Brain microvascular endothelial cell (primary cell): ENCODE results near the gene BMERB1.

Source experiments
- DNase-seq: peaks from one replicate; pipeline ENCODE4 v3.0.0-alpha.2; 2020
- H3K27ac ChIP-seq: fragments of 250-450 bp; sonication (Bioruptor Pico); 2 replicates; pipeline ENCODE4 v1.5.1; 2020; ENCODE audit warnings: mild to moderate bottlenecking, moderate library complexity
- H3K27me3 ChIP-seq: fragments of 250-450 bp; sonication (Bioruptor Pico); replicated peaks from 2 replicates; pipeline ENCODE4 v1.5.1; 2020; ENCODE audit warnings: mild to moderate bottlenecking
- H3K36me3 ChIP-seq: fragments of 250-450 bp; sonication (Bioruptor Pico); replicated peaks from 2 replicates; pipeline ENCODE4 v1.5.1; 2020; ENCODE audit warnings: mild to moderate bottlenecking
- H3K4me3 ChIP-seq: 2 replicates; pipeline ENCODE4 v1.5.1; 2011; ENCODE audit warnings: low read depth, mild to moderate bottlenecking, control low read depth, low read length, moderate library complexity
- in situ Hi-C: cut with HindIII; loops from 2 replicates; pipeline ENCODE4 v1.10.0; 2017; ENCODE audit warnings: low sequenced_read_pairs, low pct_ligation_motif_present
- TF ChIP-seq, protein P1 (sequence below): IDR thresholded peaks from 2 replicates; pipeline ENCODE4 v1.5.1; 2011; ENCODE audit warnings: low read depth, mild to moderate bottlenecking, moderate library complexity, low read length, control low read depth, inconsistent platforms; ENCODE audit errors: missing control alignments

The BMERB1 gene

DNA sequence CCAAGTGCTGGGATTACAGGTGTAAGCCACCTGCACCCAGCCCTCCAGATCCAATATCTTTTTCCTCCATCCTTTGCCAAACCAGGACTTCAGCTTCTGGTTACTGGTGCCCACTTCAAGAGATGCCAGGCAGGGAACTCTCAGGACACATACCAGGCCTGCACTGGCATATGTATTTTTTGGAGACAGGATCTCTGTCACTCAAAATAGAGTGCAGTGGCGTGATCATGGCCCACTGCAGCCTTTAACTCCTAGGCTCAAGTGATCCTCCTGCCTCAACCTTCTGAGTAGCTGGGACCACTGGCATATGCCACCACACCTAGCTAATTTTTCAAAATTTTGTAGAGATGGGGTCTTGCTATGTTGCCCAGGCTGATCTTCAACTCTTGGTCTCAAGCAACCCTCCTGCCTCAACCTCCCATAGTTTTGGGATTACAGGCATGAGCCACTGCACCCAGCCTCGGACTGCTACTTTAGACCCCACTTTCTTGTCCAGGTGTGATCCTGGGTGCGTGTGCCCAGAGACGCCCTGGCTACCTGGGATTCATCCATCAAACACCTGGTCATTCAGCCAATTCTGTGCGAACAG lies 55.8 kb downstream of the BMERB1 start:
- no peaks in the 10 kb centered on the region for H3K36me3 ChIP-seq
- in situ Hi-C loops, result no loop called here
- peak overlapping the region; percentile 98 for H3K27ac ChIP-seq
- no peak for DNase-seq
- no peak overlapping the region for H3K4me3 ChIP-seq
- H3K27me3 ChIP-seq, result no peaks in the 10 kb centered on the region
- TF ChIP-seq, protein P1, sequence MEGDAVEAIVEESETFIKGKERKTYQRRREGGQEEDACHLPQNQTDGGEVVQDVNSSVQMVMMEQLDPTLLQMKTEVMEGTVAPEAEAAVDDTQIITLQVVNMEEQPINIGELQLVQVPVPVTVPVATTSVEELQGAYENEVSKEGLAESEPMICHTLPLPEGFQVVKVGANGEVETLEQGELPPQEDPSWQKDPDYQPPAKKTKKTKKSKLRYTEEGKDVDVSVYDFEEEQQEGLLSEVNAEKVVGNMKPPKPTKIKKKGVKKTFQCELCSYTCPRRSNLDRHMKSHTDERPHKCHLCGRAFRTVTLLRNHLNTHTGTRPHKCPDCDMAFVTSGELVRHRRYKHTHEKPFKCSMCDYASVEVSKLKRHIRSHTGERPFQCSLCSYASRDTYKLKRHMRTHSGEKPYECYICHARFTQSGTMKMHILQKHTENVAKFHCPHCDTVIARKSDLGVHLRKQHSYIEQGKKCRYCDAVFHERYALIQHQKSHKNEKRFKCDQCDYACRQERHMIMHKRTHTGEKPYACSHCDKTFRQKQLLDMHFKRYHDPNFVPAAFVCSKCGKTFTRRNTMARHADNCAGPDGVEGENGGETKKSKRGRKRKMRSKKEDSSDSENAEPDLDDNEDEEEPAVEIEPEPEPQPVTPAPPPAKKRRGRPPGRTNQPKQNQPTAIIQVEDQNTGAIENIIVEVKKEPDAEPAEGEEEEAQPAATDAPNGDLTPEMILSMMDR, result no peak

DNA sequence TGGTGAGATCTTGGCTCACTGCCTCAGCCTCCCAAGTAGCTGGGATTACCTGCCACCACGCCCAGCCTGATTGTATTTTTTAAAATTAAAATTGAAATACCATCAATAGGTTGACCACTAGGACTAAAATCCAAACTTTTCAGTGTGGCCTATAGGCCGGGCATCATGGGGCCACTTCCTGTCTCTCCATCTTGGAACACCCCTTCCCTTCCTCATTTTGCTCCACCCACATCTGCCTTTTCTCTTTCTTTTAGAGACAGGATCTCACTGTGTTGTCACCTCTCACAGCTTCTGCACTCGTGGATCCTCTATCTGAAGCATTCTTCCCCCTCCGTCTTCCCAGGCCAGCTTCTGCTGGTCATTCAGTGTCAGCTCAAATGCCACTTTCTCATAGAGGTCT lies 57.0 kb downstream of the BMERB1 start:
- Histone ChIP-seq H3K27ac (no peak overlapping the region), H3K4me3 (no peak overlapping the region), H3K27me3 (no peaks in the 10 kb centered on the region), H3K36me3 (no peaks in the 10 kb centered on the region)
- in situ Hi-C loops, result no loop called here
- no peak for DNase-seq
- TF ChIP-seq, protein P1, result no peak

DNA sequence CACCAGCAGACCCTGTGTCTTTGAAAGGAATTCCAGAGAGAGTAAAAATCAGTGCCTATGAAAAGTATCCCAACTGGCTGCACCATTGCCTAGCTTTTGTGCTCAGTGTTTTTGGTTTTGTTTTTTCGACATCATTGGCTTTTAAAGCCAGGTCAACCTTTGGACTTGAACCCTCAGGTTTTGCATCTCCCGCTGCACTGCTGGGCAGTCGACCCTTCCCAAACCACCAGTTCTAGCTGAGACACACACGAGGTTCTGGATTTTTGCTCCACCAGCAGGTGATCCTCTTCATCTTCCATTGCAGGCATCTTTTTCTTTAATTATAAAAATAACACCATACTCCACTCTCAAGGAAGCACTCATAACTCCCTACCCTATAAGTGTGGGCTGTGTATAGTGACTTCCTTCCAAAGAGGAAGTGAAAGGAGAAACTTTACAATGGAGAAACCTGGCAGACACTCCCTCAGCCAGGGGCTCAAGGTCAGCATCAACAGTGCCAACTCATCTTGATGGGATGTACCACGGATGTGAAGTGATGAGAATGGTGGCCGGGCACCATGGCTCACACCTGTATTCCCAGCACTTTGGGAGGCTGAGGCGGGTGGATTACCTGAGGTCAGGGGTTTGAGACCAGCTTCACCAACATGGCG lies 57.8 kb downstream of the BMERB1 start:
- Histone ChIP-seq H3K27ac (no peak overlapping the region), H3K27me3 (no peaks in the 10 kb centered on the region), H3K36me3 (no peaks in the 10 kb centered on the region), H3K4me3 (no peak overlapping the region)
- in situ Hi-C loops, result no loop called here
- TF ChIP-seq, protein P1, result no peak
- no peak for DNase-seq

DNA sequence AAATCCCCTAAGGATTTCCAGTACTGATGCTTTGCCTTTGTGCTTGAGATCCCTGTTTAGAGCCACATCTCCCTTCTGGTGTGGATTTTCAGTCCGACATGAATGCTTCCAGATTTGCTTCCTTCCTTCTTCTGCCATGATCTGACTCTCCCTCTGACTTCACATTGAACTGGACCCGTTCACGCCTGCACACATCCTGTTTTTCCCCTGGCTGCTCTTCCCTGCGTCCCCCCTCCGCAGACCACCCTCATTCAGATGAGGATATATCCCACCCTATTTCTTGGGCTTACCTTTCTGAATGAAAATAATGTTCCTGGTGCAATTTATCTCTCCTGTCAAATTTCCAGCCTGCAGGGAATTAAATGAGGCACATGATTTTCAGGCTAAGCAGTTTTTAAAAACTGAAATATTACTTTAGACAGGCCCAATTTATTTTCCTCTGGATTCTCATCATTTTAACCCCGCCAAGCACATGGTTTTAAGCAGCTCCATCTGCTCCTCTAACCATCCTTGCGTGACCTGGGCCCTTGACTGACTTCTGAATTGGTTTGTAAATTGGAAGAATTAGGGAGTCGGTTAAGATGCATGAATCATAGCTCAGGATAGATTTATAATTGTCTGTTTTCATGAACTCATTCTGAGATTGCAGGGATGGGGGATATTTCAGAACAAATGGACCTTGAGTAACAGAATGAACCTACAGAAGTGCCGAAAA lies 59.2 kb downstream of the BMERB1 start:
- Histone ChIP-seq H3K27me3 (no peaks in the 10 kb centered on the region), H3K4me3 (no peak overlapping the region), H3K27ac (peak overlapping the region; percentile 70), H3K36me3 (no peaks in the 10 kb centered on the region)
- in situ Hi-C loops, result no loop called here
- TF ChIP-seq, protein P1, result no peak
- DNase-seq, result peak; percentile 18

DNA sequence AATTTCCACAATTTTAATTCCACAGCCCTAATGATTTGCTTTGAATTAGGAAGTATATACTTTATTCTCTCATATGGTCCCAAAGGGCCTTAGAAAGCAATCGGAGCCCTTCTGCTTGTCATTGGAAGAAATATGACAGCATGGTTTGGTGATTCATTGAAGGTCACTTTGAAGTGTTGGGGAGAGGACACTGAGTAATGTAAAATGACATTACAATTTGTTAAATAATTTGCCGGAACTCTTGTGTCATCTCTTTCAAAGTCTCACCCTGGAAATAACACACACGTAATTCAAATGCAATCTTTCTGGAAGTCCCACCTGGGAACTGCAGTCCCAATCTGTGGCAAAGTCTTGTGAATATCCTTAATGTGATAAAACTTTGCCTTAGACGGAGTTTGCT lies 59.8 kb downstream of the BMERB1 start:
- Histone ChIP-seq H3K27me3 (no peaks in the 10 kb centered on the region), H3K36me3 (no peaks in the 10 kb centered on the region), H3K27ac (peak overlapping the region; percentile 70), H3K4me3 (no peak overlapping the region)
- peak; percentile 21 for DNase-seq
- in situ Hi-C loops, result no loop called here
- TF ChIP-seq, protein P1, result no peak

DNA sequence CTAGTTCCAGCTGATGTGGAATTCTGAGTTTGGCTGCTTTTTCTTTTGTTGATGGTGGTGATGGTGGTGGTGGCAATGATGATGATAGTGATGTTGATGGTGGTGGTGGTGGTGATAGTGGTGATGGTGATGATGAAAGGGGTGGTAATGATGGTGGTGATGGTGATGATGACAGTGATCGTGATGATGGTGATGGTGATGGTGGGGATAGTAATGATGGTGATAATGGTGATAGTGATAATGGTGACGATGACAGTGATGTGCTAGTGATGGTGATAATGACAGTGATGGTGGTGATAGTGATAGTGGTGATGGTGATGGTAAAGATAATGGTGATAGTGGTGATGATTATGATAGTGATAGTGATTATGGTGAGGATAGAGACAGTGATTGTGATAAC lies 61.5 kb downstream of the BMERB1 start:
- Histone ChIP-seq H3K27ac (no peak overlapping the region), H3K4me3 (no peak overlapping the region), H3K27me3 (no peaks in the 10 kb centered on the region), H3K36me3 (no peaks in the 10 kb centered on the region)
- in situ Hi-C loops, result no loop called here
- TF ChIP-seq, protein P1, result no peak
- no peak for DNase-seq
